Esophagus muscularis mucosa (tissue), 4 donors: Measurements from ENCODE around the gene ECE2. TPM values are rescaled to one million over a fixed set of nuclear protein-coding genes. Genes with fewer than 3 reads are reported as not detected.

ENCODE experiments used
- DNase-seq: peaks from one replicate; pipeline ENCODE4 v3.0.0-alpha.2; 2017; ENCODE audit errors: extremely low spot score
- H3K27ac ChIP-seq, 4 donors: fragments of 200-600 bp; sonication (generic); replicated peaks in 1 of 4; 1 replicate in 3 of 4; 2 replicates in 1 of 4; pipeline ENCODE4 v1.5.1; 2016 to 2019; ENCODE audit warnings: mild to moderate bottlenecking in 1 of 4
- H3K27me3 ChIP-seq, 4 donors: fragments of 200-600 bp; sonication (generic); one replicate each; pipeline versions ENCODE4 v1.5.1 to v1.6.0; 2016 to 2019
- H3K36me3 ChIP-seq, 4 donors: fragments of 200-600 bp; sonication (generic); one replicate each; pipeline ENCODE4 v1.5.1; 2016 to 2019
- H3K4me1 ChIP-seq, 4 donors: fragments of 200-600 bp; sonication (generic); one replicate each; pipeline ENCODE4 v1.5.1; 2016 to 2019
- H3K4me3 ChIP-seq, 4 donors: fragments of 200-600 bp; sonication (generic); 1 replicate in 2 of 4; 2 replicates in 2 of 4; pipeline ENCODE4 v1.5.1; 2016 to 2019; ENCODE audit warnings: mild to moderate bottlenecking in 4 of 4, moderate library complexity in 1 of 4
- H3K9me3 ChIP-seq, 4 donors: fragments of 200-600 bp; sonication (generic); 1 replicate in 3 of 4; 2 replicates in 1 of 4; pipeline ENCODE4 v1.5.1; 2016 to 2019
- EP300 ChIP-seq: sonication (generic); formaldehyde crosslinking; IDR thresholded peaks from one replicate; pipeline ENCODE4 v1.6.1; 2017; ENCODE audit warnings: antibody characterized with exemption
- POLR2A ChIP-seq: fragments of 450-650 bp; IDR thresholded peaks from one replicate; pipeline ENCODE4 v1.6.1; 2017; ENCODE audit warnings: antibody characterized with exemption, moderate library complexity, mild to moderate bottlenecking, low read depth
- POLR2AphosphoS5 ChIP-seq, 2 donors: sonication (generic); formaldehyde crosslinking; IDR thresholded peaks; one replicate each; pipeline ENCODE4 v1.6.1; 2017; ENCODE audit warnings: antibody characterized with exemption in 2 of 2
- WGBS: methylation state at CpG from one replicate; pipeline ENCODE4 v1.1.5; 2018; 5-methylcytosine and 5-hydroxymethylcytosine counted together
- intact Hi-C: fragments of 100-400 bp; cut with DNase I; formaldehyde crosslinking; loops from one replicate; pipeline ENCODE4 v1.15.1; 2023
- total RNA-seq, 4 donors: library from RNA; depleted of rRNA; stranded (reverse); fragments of >200 nt; gene quantifications; one replicate each; pipeline versions ENCODE4 v1.1.0 to v1.2.1, GENCODE V29; 2016
- TF ChIP-seq, protein P1 (sequence below), 3 experiments: fragments of 200-600 bp in 2 of 3; fragments of 450-650 bp in 1 of 3; sonication (generic) in 2 of 3; IDR thresholded peaks; one replicate each; pipeline ENCODE4 v1.5.1; 2017 to 2019; ENCODE audit warnings: antibody characterized with exemption in 3 of 3, mild to moderate bottlenecking in 2 of 3, moderate library complexity in 1 of 3

The ECE2 gene
- total RNA-seq, 4 donors from 2014 or later, result 0.42 to 0.69 (median 0.56) TPM

DNA sequence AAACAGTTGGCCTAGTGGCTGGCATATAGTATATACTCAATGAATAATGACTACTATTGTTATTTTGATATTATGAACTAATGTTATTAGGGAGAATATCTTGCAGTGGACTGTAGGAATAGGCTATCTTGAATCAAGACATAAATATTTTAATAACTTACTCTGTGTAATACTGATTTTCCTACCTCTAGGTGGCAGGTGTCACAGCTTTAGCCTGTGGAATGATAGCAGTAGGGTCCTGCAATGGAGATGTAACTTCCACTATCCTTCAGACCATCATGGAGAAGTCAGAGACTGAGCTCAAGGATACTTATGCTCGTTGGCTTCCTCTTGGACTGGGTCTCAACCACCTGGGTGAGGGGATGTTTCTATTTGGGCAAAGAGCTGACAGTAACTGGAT is 29.8 kb downstream of the ECE2 start:
- H3K27me3 ChIP-seq, result no peaks in the 10 kb centered on the region
- peaks cover 4 to 19% (median 5%) of the 10 kb centered on the region in 4 donors for H3K4me1 ChIP-seq
- H3K36me3 ChIP-seq, result peaks cover 70 to 93% (median 91%) of the 10 kb centered on the region in 4 donors
- intact Hi-C loops, result no loop called here
- H3K27ac ChIP-seq, result no peak overlapping the region
- WGBS, result 67% methylated on average over 1 of the region's 1 CpG
- TF ChIP-seq, protein P1, sequence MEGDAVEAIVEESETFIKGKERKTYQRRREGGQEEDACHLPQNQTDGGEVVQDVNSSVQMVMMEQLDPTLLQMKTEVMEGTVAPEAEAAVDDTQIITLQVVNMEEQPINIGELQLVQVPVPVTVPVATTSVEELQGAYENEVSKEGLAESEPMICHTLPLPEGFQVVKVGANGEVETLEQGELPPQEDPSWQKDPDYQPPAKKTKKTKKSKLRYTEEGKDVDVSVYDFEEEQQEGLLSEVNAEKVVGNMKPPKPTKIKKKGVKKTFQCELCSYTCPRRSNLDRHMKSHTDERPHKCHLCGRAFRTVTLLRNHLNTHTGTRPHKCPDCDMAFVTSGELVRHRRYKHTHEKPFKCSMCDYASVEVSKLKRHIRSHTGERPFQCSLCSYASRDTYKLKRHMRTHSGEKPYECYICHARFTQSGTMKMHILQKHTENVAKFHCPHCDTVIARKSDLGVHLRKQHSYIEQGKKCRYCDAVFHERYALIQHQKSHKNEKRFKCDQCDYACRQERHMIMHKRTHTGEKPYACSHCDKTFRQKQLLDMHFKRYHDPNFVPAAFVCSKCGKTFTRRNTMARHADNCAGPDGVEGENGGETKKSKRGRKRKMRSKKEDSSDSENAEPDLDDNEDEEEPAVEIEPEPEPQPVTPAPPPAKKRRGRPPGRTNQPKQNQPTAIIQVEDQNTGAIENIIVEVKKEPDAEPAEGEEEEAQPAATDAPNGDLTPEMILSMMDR (IDR thresholded peaks at IDR 0.05), result peak in 2 of 3 experiments; percentile 11 to 29
- TF ChIP-seq POLR2A, result no peak
- no peak overlapping the region for H3K4me3 ChIP-seq
- H3K9me3 ChIP-seq, result no peaks in the 10 kb centered on the region
- DNase-seq, result no peak

DNA sequence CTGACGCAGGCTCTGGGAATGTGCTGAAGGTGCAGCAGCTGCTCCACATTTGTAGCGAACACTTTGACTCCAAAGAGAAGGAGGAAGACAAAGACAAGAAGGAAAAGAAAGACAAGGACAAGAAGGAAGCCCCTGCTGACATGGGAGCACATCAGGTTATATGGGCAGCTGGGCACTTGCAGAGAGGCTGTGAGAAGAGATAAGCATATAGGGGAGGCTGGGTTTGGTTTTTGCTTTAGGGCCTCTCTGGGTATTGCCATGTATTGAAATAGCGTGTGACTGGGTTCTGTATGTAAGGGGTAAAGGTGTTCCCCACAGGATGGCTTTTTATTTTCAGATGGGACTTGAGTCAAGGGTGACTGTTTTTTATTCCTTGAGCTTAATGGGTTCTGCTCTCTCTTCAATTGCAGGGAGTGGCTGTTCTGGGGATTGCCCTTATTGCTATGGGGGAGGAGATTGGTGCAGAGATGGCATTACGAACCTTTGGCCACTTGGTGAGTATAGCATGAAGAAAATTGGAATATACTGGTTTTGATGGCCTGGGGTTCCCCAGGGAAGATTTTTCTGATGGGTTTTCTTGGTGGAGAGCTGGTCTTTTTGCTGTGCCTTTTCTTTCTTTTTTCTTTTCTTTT is 30.6 kb downstream of the ECE2 start:
- H3K9me3 ChIP-seq, result no peaks in the 10 kb centered on the region
- H3K4me3 ChIP-seq, result no peak overlapping the region
- H3K27ac ChIP-seq, result no peak overlapping the region
- TF ChIP-seq POLR2AphosphoS5 (IDR thresholded peaks at IDR 0.05) (no peak), POLR2A (no peak), EP300 (no peak)
- TF ChIP-seq, protein P1 (IDR thresholded peaks at IDR 0.05), result no peak
- peaks cover 69 to 84% (median 82%) of the 10 kb centered on the region in 4 donors for H3K36me3 ChIP-seq
- intact Hi-C loops, result no loop called here
- no peaks in the 10 kb centered on the region for H3K27me3 ChIP-seq
- DNase-seq, result no peak
- H3K4me1 ChIP-seq, result peaks cover 0 to 10% (median 0%) of the 10 kb centered on the region in 4 donors
- 82% methylated on average over 4 of the region's 4 CpGs for WGBS

DNA sequence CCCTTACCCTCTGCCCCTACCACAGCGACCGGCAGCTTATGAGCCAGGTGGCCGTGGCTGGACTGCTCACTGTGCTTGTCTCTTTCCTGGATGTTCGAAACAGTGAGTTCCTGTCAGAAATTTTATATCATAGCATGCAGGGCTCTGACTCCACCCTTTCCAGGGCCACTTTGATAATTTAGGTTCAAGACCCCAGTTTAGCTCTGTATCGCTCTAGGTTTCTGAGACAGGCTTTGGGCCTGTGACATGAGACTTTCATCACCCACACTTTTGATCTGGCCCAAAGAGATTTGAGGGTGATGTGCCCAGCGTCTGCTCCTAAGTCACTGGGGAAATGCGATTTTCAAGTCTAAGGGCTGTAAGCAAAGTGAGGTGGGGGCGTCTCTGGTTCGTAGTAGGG is 32.1 kb downstream of the ECE2 start:
- no peak for DNase-seq
- intact Hi-C loops, result no loop called here
- Histone ChIP-seq H3K36me3 (peaks cover 54 to 69% (median 67%) of the 10 kb centered on the region in 4 donors), H3K4me3 (no peak overlapping the region), H3K9me3 (no peaks in the 10 kb centered on the region), H3K27me3 (no peaks in the 10 kb centered on the region), H3K4me1 (no peaks in the 10 kb centered on the region), H3K27ac (no peak overlapping the region)
- 92% methylated on average over 9 of the region's 9 CpGs for WGBS
- no peak for TF ChIP-seq EP300
- TF ChIP-seq, protein P1 (IDR thresholded peaks at IDR 0.05), result no peak
- TF ChIP-seq POLR2AphosphoS5 (IDR thresholded peaks at IDR 0.05), result no peak
- TF ChIP-seq POLR2A, result no peak

DNA sequence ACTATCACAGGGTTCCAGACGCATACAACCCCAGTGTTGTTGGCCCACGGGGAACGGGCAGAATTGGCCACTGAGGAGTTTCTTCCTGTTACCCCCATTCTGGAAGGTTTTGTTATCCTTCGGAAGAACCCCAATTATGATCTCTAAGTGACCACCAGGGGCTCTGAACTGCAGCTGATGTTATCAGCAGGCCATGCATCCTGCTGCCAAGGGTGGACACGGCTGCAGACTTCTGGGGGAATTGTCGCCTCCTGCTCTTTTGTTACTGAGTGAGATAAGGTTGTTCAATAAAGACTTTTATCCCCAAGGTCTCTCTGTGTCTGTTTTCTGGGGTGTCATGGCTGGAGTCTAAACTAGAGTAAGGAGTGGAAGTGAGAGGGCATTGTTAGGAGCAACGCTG is 32.9 kb downstream of the ECE2 start:
- intact Hi-C loops, result no loop called here
- 72% methylated on average over 7 of the region's 7 CpGs for WGBS

More for the DNA sequence above, 32.9 kb downstream of the ECE2 start:
- no peak for DNase-seq
- H3K27ac ChIP-seq, result no peak overlapping the region
- H3K9me3 ChIP-seq, result no peaks in the 10 kb centered on the region
- no peak overlapping the region for H3K4me3 ChIP-seq
- TF ChIP-seq POLR2A (no peak), EP300 (no peak), POLR2AphosphoS5 (IDR thresholded peaks at IDR 0.05) (no peak)
- TF ChIP-seq, protein P1 (IDR thresholded peaks at IDR 0.05), result no peak
- no peaks in the 10 kb centered on the region for H3K27me3 ChIP-seq
- H3K4me1 ChIP-seq, result peaks cover 0 to 2% (median under 1%) of the 10 kb centered on the region in 4 donors
- H3K36me3 ChIP-seq, result peaks cover 46 to 61% (median 59%) of the 10 kb centered on the region in 4 donors
